H9 (cell line): Measurements from ENCODE around the gene SGIP1. TPM values are rescaled to one million over a fixed set of nuclear protein-coding genes. Genes with fewer than 3 reads are reported as not detected.

ENCODE experiments used
- DNase-seq: peaks from one replicate; pipeline ENCODE4 v3.0.0-alpha.2; 2017
- H2AFZ ChIP-seq: one replicate; pipeline ENCODE4 v1.6.1; 2013; ENCODE audit warnings: mild to moderate bottlenecking, low read length, control low read depth, moderate library complexity
- H2AK5ac ChIP-seq: 2 replicates; pipeline ENCODE4 v1.6.1; 2013; ENCODE audit warnings: low read length, control low read depth, mixed read lengths; ENCODE audit not compliant: insufficient read length
- H2BK120ac ChIP-seq: one replicate; pipeline ENCODE4 v1.6.1; 2013; ENCODE audit warnings: low read depth, mild to moderate bottlenecking, low read length, control low read depth, inconsistent platforms; ENCODE audit not compliant: poor library complexity, severe bottlenecking
- H2BK12ac ChIP-seq: 2 replicates; pipeline ENCODE4 v1.6.1; 2013; ENCODE audit warnings: low read length, control low read depth, mixed read lengths, low read depth; ENCODE audit not compliant: insufficient read length
- H2BK15ac ChIP-seq: 2 replicates; pipeline ENCODE4 v1.6.1; 2013; ENCODE audit warnings: low read depth, low read length, control low read depth
- H2BK20ac ChIP-seq: one replicate; pipeline ENCODE4 v1.6.1; 2013; ENCODE audit warnings: low read depth, mild to moderate bottlenecking, low read length, control low read depth, inconsistent platforms; ENCODE audit not compliant: poor library complexity, severe bottlenecking
- H2BK5ac ChIP-seq: 2 replicates; pipeline ENCODE4 v1.6.1; 2013; ENCODE audit warnings: low read length, control low read depth, mixed read lengths; ENCODE audit not compliant: insufficient read length
- H3K14ac ChIP-seq: 2 replicates; pipeline ENCODE4 v1.6.1; 2013; ENCODE audit warnings: low read length, control low read depth; ENCODE audit not compliant: insufficient read depth
- H3K18ac ChIP-seq: 2 replicates; pipeline ENCODE4 v1.6.1; 2013; ENCODE audit warnings: low read depth, mild to moderate bottlenecking, mixed read lengths, low read length, control low read depth; ENCODE audit not compliant: insufficient read length
- H3K23ac ChIP-seq: 2 replicates; pipeline ENCODE4 v1.6.1; 2013; ENCODE audit warnings: low read length, control low read depth, mixed read lengths, low read depth; ENCODE audit not compliant: insufficient read length
- H3K23me2 ChIP-seq: 2 replicates; pipeline ENCODE4 v1.6.1; 2013; ENCODE audit warnings: low read depth, mild to moderate bottlenecking, mixed read lengths, low read length, control low read depth; ENCODE audit not compliant: insufficient read length, poor library complexity, severe bottlenecking
- H3K27ac ChIP-seq: 2 replicates; pipeline ENCODE4 v1.5.1; 2013; ENCODE audit warnings: low read length, control low read depth, mixed read lengths, low read depth; ENCODE audit not compliant: insufficient read length
- H3K27me3 ChIP-seq: 2 replicates; pipeline ENCODE4 v1.6.1; 2013; ENCODE audit warnings: low read length, control low read depth, inconsistent platforms; ENCODE audit not compliant: insufficient read depth
- H3K4ac ChIP-seq: 2 replicates; pipeline ENCODE4 v1.6.1; 2013; ENCODE audit warnings: low read depth, mild to moderate bottlenecking, control low read depth, inconsistent platforms, low read length, moderate library complexity
- H3K4me1 ChIP-seq: 2 replicates; pipeline ENCODE4 v1.6.1; 2013; ENCODE audit warnings: low read length, control low read depth, inconsistent platforms; ENCODE audit not compliant: insufficient read depth
- H3K4me2 ChIP-seq: 2 replicates; pipeline ENCODE4 v1.6.1; 2013; ENCODE audit warnings: low read length, control low read depth, mixed read lengths; ENCODE audit not compliant: insufficient read length, insufficient read depth
- H3K56ac ChIP-seq: 2 replicates; pipeline ENCODE4 v1.6.1; 2013; ENCODE audit warnings: low read depth, mild to moderate bottlenecking, mixed read lengths, low read length, control low read depth; ENCODE audit not compliant: insufficient read length
- H3K79me1 ChIP-seq: 2 replicates; pipeline ENCODE4 v1.6.1; 2013; ENCODE audit warnings: low read depth, mild to moderate bottlenecking, moderate library complexity, low read length, control low read depth, inconsistent platforms; ENCODE audit not compliant: insufficient read depth, poor library complexity, severe bottlenecking
- H3K79me2 ChIP-seq: 2 replicates; pipeline ENCODE4 v1.6.1; 2013; ENCODE audit warnings: low read length, control low read depth, inconsistent platforms; ENCODE audit not compliant: insufficient read depth
- H3K9ac ChIP-seq: 2 replicates; pipeline ENCODE4 v1.6.1; 2013; ENCODE audit warnings: low read length, control low read depth, mixed read lengths; ENCODE audit not compliant: insufficient read length; ENCODE audit errors: extremely low read depth
- H3K9me3 ChIP-seq: one replicate; pipeline ENCODE4 v1.6.1; 2013; ENCODE audit warnings: low read depth, low read length, inconsistent platforms; ENCODE audit not compliant: control insufficient read depth
- H3T11ph ChIP-seq: one replicate; pipeline ENCODE4 v1.6.1; 2013; ENCODE audit warnings: mild to moderate bottlenecking, low read length, control low read depth, inconsistent platforms
- H4K20me1 ChIP-seq: one replicate; pipeline ENCODE4 v1.6.1; 2013; ENCODE audit not compliant: control insufficient read depth, insufficient read length, insufficient read depth
- H4K5ac ChIP-seq: 2 replicates; pipeline ENCODE4 v1.6.1; 2013; ENCODE audit warnings: low read depth, mild to moderate bottlenecking, mixed read lengths, low read length, control low read depth; ENCODE audit not compliant: insufficient read length
- H4K8ac ChIP-seq: replicated peaks from 2 replicates; pipeline ENCODE4 v1.6.1; 2013; ENCODE audit warnings: low read length, control low read depth, mixed read lengths, low read depth; ENCODE audit not compliant: insufficient read length
- H4K91ac ChIP-seq: 2 replicates; pipeline ENCODE4 v1.6.1; 2013; ENCODE audit warnings: low read depth, mild to moderate bottlenecking, moderate library complexity, mixed read lengths, low read length, control low read depth; ENCODE audit not compliant: insufficient read length
- H3K27ac Mint-ChIP-seq, 3 experiments: 2 replicates in 2 of 3; 3 replicates in 1 of 3; pipeline ENCODE4 v1.8.0; 2020 to 2021; ENCODE audit warnings: mixed read lengths in 3 of 3, mild to moderate bottlenecking in 1 of 3, moderate library complexity in 1 of 3
- H3K27me3 Mint-ChIP-seq: 2 replicates; pipeline ENCODE4 v1.8.0; 2021; ENCODE audit warnings: low read depth, mild to moderate bottlenecking, moderate library complexity, mixed read lengths
- H3K36me3 Mint-ChIP-seq, 3 experiments: 2 replicates in 2 of 3; 3 replicates in 1 of 3; pipeline ENCODE4 v1.8.0; 2020 to 2021; ENCODE audit warnings: low read depth in 3 of 3, mixed read lengths in 3 of 3; ENCODE audit not compliant: insufficient read depth in 1 of 3
- H3K4me1 Mint-ChIP-seq, 2 experiments: 2 replicates each; pipeline ENCODE4 v1.8.0; 2020; ENCODE audit warnings: mixed read lengths in 2 of 2
- H3K4me3 Mint-ChIP-seq, 2 experiments: 2 replicates in 1 of 2; 3 replicates in 1 of 2; pipeline ENCODE4 v1.8.0; 2020 to 2021; ENCODE audit warnings: mild to moderate bottlenecking in 2 of 2, mixed read lengths in 2 of 2, moderate library complexity in 1 of 2
- H3K9me3 Mint-ChIP-seq, 2 experiments: 2 replicates in 1 of 2; 3 replicates in 1 of 2; pipeline ENCODE4 v1.8.0; 2020; ENCODE audit warnings: mild to moderate bottlenecking in 2 of 2, mixed read lengths in 2 of 2, moderate library complexity in 1 of 2
- CTCF ChIP-seq: fragments of 200-600 bp; sonication (generic); conservative IDR thresholded peaks from 3 replicates; pipeline ENCODE4 v1.8.0; 2021; ENCODE audit warnings: antibody characterized with exemption, mild to moderate bottlenecking
- WGBS: extraction: QIAGEN DNeasy Blood & Tissue Kit; methylation state at CpG from one replicate; pipeline ENCODE4 v1.1.7; 2013; ENCODE audit warnings: missing lambda C conversion rate, low lambda C conversion rate, mixed read lengths; ENCODE audit not compliant: insufficient read length; ENCODE audit errors: extremely low coverage; 5-methylcytosine and 5-hydroxymethylcytosine counted together
- total RNA-seq: library from RNA; stranded (reverse); gene quantifications from 2 replicates; pipeline ENCODE4 v1.2.1, GENCODE V29; 2021

Gene SGIP1
- total RNA-seq, 1 experiment from 2014 or later, result 1.5 TPM

GRCh38 chr1:66528580-66528979 lies 5.4 kb upstream of the SGIP1 start:
- Histone ChIP-seq H3K9ac (no peak overlapping the region), H4K91ac (no peak overlapping the region), H2BK12ac (no peak overlapping the region), H2BK120ac (no peak overlapping the region), H3K23me2 (peaks cover 11% of the 10 kb centered on the region), H3K4me1 (peaks cover 5% of the 10 kb centered on the region), H2AK5ac (no peak overlapping the region), H3K56ac (no peak overlapping the region), H3K9me3 (no peaks in the 10 kb centered on the region), H3K79me1 (no peaks in the 10 kb centered on the region), H3T11ph (no peak overlapping the region), H3K23ac (no peak overlapping the region), H2BK5ac (no peak overlapping the region), H3K79me2 (no peaks in the 10 kb centered on the region), H2AFZ (no peak overlapping the region), H3K4me2 (no peak overlapping the region), H2BK20ac (no peak overlapping the region), H4K5ac (no peak overlapping the region), H4K20me1 (no peaks in the 10 kb centered on the region), H3K14ac (no peak overlapping the region), H3K27ac (no peak overlapping the region), H3K4ac (no peak overlapping the region), H4K8ac (no peak overlapping the region), H3K27me3 (peaks cover 4% of the 10 kb centered on the region; the same call in 1 of the 2 replicates), H3K18ac (no peak overlapping the region), H2BK15ac (no peak overlapping the region)
- Mint-ChIP-seq H3K4me3 (no peak overlapping the region), H3K4me1 (peaks cover 30 to 34% of the 10 kb centered on the region in 2 experiments), H3K36me3 (no peaks in the 10 kb centered on the region), H3K9me3 (peaks cover 0 to 2% of the 10 kb centered on the region in 2 experiments; a peak in 1 of 5 replicates), H3K27me3 (peaks cover 25% of the 10 kb centered on the region), H3K27ac (peak overlapping the region in 1 of 3 experiments; percentile 4; a peak in 1 of 7 replicates)
- no CpG with 5 or more reads among the region's 1 CpG for WGBS
- TF ChIP-seq CTCF, result no peak
- DNase-seq, result no peak
